Kidney glomerular epithelial cell (primary cell): Measurements from ENCODE around the gene SPATA16.
"Not testable (repeated sequence)": the region's sequence is repeated elsewhere in the genome, so short reads cannot be mapped to it uniquely, and the experiment has no call there.

Experiments
- DNase-seq: peaks from one replicate; lab custom pipeline; 2025; lab: John Stamatoyannopoulos, UW

The SPATA16 gene

GRCh38 chr3:172939651-172940293 lies 201.3 kb downstream of the SPATA16 start:
- peak; percentile 78 for DNase-seq

- peak; percentile 9 for DNase-seq
Observed at GRCh38 chr3:172938788-172939187, 202.2 kb downstream of the SPATA16 start.

GRCh38 chr3:172931746-172932285 lies 209.2 kb downstream of the SPATA16 start:
- no peak for DNase-seq

GRCh38 chr3:172929451-172929850 lies 211.6 kb downstream of the SPATA16 start:
- DNase-seq = no peak

- no peak for DNase-seq
Observed at GRCh38 chr3:172924546-172924945, 216.5 kb downstream of the SPATA16 start.

- DNase-seq = no peak
Observed at GRCh38 chr3:172919297-172919683, 221.7 kb downstream of the SPATA16 start.

- no peak for DNase-seq
Observed at GRCh38 chr3:172918568-172919296, 222.3 kb downstream of the SPATA16 start.

- DNase-seq = no peak
Observed at GRCh38 chr3:172918165-172918564, 222.9 kb downstream of the SPATA16 start.

GRCh38 chr3:172915911-172916514 lies 225.0 kb downstream of the SPATA16 start:
- no peak for DNase-seq

GRCh38 chr3:172914854-172915253 lies 226.2 kb downstream of the SPATA16 start:
- DNase-seq = no peak

- no peak for DNase-seq
Observed at GRCh38 chr3:172913911-172914655, 227.0 kb downstream of the SPATA16 start.

GRCh38 chr3:172911142-172911541 lies 229.9 kb downstream of the SPATA16 start:
- no peak for DNase-seq

GRCh38 chr3:172908771-172909270 lies 232.2 kb downstream of the SPATA16 start:
- DNase-seq = no peak

GRCh38 chr3:172905451-172905850 lies 235.6 kb downstream of the SPATA16 start:
- DNase-seq = no peak

- no peak for DNase-seq
Observed at GRCh38 chr3:172904711-172905373, 236.2 kb downstream of the SPATA16 start.

- peak; percentile 85 for DNase-seq
Observed at GRCh38 chr3:172903642-172904320, 237.3 kb downstream of the SPATA16 start.

GRCh38 chr3:172892158-172892557 lies 248.9 kb downstream of the SPATA16 start:
- no peak for DNase-seq

- no peak for DNase-seq
Observed at GRCh38 chr3:172885704-172886103, 255.3 kb downstream of the SPATA16 start.

GRCh38 chr3:172882563-172882962 lies 258.5 kb downstream of the SPATA16 start:
- DNase-seq = no peak

GRCh38 chr3:172879381-172879780 lies 261.7 kb downstream of the SPATA16 start:
- DNase-seq = not testable (repeated sequence)

- no peak for DNase-seq
Observed at GRCh38 chr3:172877011-172877410, 264.0 kb downstream of the SPATA16 start.
